ENCODE measurements around the gene C2CD4B.

The C2CD4B gene

GRCh38 chr15:62147551-62147950 lies 17.5 kb downstream of the C2CD4B start:
- no peak for DNase-seq (ENCODE audit: low read depth, low spot score)

GRCh38 chr15:62147149-62147548 lies 17.9 kb downstream of the C2CD4B start:
- DNase-seq (ENCODE audit: low read depth, low spot score): no peak

- DNase-seq (ENCODE audit: low read depth, low spot score): no peak
These were observed 19.9 kb downstream of the C2CD4B start for GRCh38 chr15:62145015-62145735.

GRCh38 chr15:62142736-62143135 lies 22.3 kb downstream of the C2CD4B start:
- no peak for DNase-seq (ENCODE audit: low read depth, low spot score)

GRCh38 chr15:62141643-62142588 lies 23.2 kb downstream of the C2CD4B start:
- DNase-seq (ENCODE audit: low read depth, low spot score): no peak

- no peak for DNase-seq (ENCODE audit: low read depth, low spot score)
These were observed 23.9 kb downstream of the C2CD4B start for GRCh38 chr15:62141200-62141599.

GRCh38 chr15:62138124-62138523 lies 27.0 kb downstream of the C2CD4B start:
- DNase-seq (ENCODE audit: low read depth, low spot score): no peak

GRCh38 chr15:62136911-62137865 lies 27.9 kb downstream of the C2CD4B start:
- no peak for DNase-seq (ENCODE audit: low read depth, low spot score)

- no peak for DNase-seq (ENCODE audit: low read depth, low spot score)
These were observed 29.5 kb downstream of the C2CD4B start for GRCh38 chr15:62135532-62136134.

GRCh38 chr15:62133141-62133540 lies 31.9 kb downstream of the C2CD4B start:
- DNase-seq (ENCODE audit: low read depth, low spot score): no peak

GRCh38 chr15:62128916-62129315 lies 36.2 kb downstream of the C2CD4B start:
- DNase-seq (ENCODE audit: low read depth, low spot score): no peak

- no peak for DNase-seq (ENCODE audit: low read depth, low spot score)
These were observed 38.7 kb downstream of the C2CD4B start for GRCh38 chr15:62126364-62126763.

GRCh38 chr15:62125773-62126172 lies 39.3 kb downstream of the C2CD4B start:
- no peak for DNase-seq (ENCODE audit: low read depth, low spot score)

- no peak for DNase-seq (ENCODE audit: low read depth, low spot score)
These were observed 40.1 kb downstream of the C2CD4B start for GRCh38 chr15:62124973-62125303.

- DNase-seq (ENCODE audit: low read depth, low spot score): no peak
These were observed 40.7 kb downstream of the C2CD4B start for GRCh38 chr15:62124176-62124972.

- no peak for DNase-seq (ENCODE audit: low read depth, low spot score)
These were observed 42.8 kb downstream of the C2CD4B start for GRCh38 chr15:62122249-62122648.

- no peak for DNase-seq (ENCODE audit: low read depth, low spot score)
These were observed 43.6 kb downstream of the C2CD4B start for GRCh38 chr15:62121273-62122015.

- DNase-seq (ENCODE audit: low read depth, low spot score): no peak
These were observed 44.3 kb downstream of the C2CD4B start for GRCh38 chr15:62120776-62121175.

GRCh38 chr15:62119874-62120273 lies 45.2 kb downstream of the C2CD4B start:
- DNase-seq (ENCODE audit: low read depth, low spot score): no peak
